Panc1 (cell line): Measurements from ENCODE around the gene SLC22A25.

Experiments
- TCF7L2 ChIP-seq: IDR thresholded peaks from 2 replicates; pipeline ENCODE4 v1.6.1; 2011; ENCODE audit warnings: mild to moderate bottlenecking, low read depth, low read length, inconsistent platforms
- TF ChIP-seq, protein P1 (sequence below): fragments of 450-650 bp; IDR thresholded peaks from 2 replicates; pipeline ENCODE4 v1.5.1; 2017; ENCODE audit warnings: mild to moderate bottlenecking

DNA sequence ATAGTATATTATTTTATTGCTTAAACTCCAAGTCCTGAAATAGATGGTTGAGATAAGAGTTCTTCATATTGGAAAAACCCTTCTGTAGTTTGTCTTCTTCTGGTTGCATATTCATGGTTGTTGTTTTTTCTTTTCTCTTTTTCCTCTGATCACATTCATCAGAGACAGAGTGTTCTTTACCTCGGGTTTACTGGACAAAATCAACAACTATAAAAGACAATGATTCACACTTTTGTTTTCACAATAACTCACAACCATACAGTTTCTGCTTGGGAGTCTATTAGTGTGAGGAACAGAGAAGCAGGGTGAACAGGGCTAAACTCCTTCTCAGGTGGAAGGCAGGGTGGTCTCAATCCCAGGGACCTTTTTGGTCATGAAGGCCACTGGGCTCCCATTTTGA lies 2.6 kb upstream of the SLC22A25 start:
- TF ChIP-seq, protein P1, sequence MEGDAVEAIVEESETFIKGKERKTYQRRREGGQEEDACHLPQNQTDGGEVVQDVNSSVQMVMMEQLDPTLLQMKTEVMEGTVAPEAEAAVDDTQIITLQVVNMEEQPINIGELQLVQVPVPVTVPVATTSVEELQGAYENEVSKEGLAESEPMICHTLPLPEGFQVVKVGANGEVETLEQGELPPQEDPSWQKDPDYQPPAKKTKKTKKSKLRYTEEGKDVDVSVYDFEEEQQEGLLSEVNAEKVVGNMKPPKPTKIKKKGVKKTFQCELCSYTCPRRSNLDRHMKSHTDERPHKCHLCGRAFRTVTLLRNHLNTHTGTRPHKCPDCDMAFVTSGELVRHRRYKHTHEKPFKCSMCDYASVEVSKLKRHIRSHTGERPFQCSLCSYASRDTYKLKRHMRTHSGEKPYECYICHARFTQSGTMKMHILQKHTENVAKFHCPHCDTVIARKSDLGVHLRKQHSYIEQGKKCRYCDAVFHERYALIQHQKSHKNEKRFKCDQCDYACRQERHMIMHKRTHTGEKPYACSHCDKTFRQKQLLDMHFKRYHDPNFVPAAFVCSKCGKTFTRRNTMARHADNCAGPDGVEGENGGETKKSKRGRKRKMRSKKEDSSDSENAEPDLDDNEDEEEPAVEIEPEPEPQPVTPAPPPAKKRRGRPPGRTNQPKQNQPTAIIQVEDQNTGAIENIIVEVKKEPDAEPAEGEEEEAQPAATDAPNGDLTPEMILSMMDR, result no peak
- TF ChIP-seq TCF7L2, result no peak
